DMS79 treated with DMSO at 0.1 percent for 48 hours (cell line): ENCODE results near the gene CRYZL1.

Source experiments
- DNase-seq: peaks from one replicate; lab custom pipeline; 2025; lab: John Stamatoyannopoulos, UW

Gene CRYZL1

GRCh38 chr21:33661146-33661545 lies 19.6 kb upstream of the CRYZL1 start:
- DNase-seq: no peak

GRCh38 chr21:33660406-33660805 lies 18.9 kb upstream of the CRYZL1 start:
- no peak for DNase-seq

GRCh38 chr21:33659568-33659949 lies 18.0 kb upstream of the CRYZL1 start:
- no peak for DNase-seq

- no peak for DNase-seq
Observed at GRCh38 chr21:33658919-33659567, 17.5 kb upstream of the CRYZL1 start.

- no peak for DNase-seq
Observed at GRCh38 chr21:33657124-33657820, 15.7 kb upstream of the CRYZL1 start.

- no peak for DNase-seq
Observed at GRCh38 chr21:33655588-33656221, 14.2 kb upstream of the CRYZL1 start.

GRCh38 chr21:33654412-33654811 lies 12.9 kb upstream of the CRYZL1 start:
- DNase-seq: no peak

GRCh38 chr21:33651965-33652680 lies 10.6 kb upstream of the CRYZL1 start:
- no peak for DNase-seq

- no peak for DNase-seq
Observed at GRCh38 chr21:33650929-33651509, 9.5 kb upstream of the CRYZL1 start.

- no peak for DNase-seq
Observed at GRCh38 chr21:33650230-33650629, 8.7 kb upstream of the CRYZL1 start.

- no peak for DNase-seq
Observed at GRCh38 chr21:33648555-33648954, 7.0 kb upstream of the CRYZL1 start.

GRCh38 chr21:33647587-33647986 lies 6.0 kb upstream of the CRYZL1 start:
- DNase-seq: no peak

GRCh38 chr21:33645730-33646129 lies 4.2 kb upstream of the CRYZL1 start:
- no peak for DNase-seq

- no peak for DNase-seq
Observed at GRCh38 chr21:33644383-33645074, 3.0 kb upstream of the CRYZL1 start.

GRCh38 chr21:33643658-33644311 lies 2.2 kb upstream of the CRYZL1 start:
- DNase-seq: peak; percentile 35

GRCh38 chr21:33642896-33643657 lies 1.5 kb upstream of the CRYZL1 start:
- peak; percentile 35 for DNase-seq

- DNase-seq: peak; percentile 97
Observed at GRCh38 chr21:33642027-33642895, 720 bp upstream of the CRYZL1 start, which contains the start of gene ITSN1. ITSN1 (plus strand) TSS chr21:33642501; CDS start chr21:33718829, 76,328 bp downstream.

GRCh38 chr21:33640697-33641351 lies 717 bp downstream of the CRYZL1 start:
- DNase-seq: no peak

- no peak for DNase-seq
Observed at GRCh38 chr21:33634254-33634653, 7.3 kb downstream of the CRYZL1 start.
